Stimulated activated naive CD4-positive, alpha-beta T cell (primary cell): ENCODE measurements around the gene TAS2R19.
A peak's percentile ranks its signal among the peaks of the same experiment; 100 is the strongest.

Experiments
- DNase-seq, 6 experiments: peaks; one replicate each; lab custom pipeline; 2025; lab: John Stamatoyannopoulos, UW

Gene TAS2R19

GRCh38 chr12:10989107-10989506, 33.3 kb downstream of the TAS2R19 start:
- no peak for DNase-seq

- DNase-seq = no peak
Observed at GRCh38 chr12:10986812-10987211, 35.6 kb downstream of the TAS2R19 start, which contains the start of gene TAS2R50. Gene TAS2R50, minus strand, starts transcription at chr12:10986912. Its CDS starts 52 bp downstream, at chr12:10986860.

- peak; percentile 3 to 90 (median 52) for DNase-seq
Observed at GRCh38 chr12:10982244-10982643, 40.2 kb downstream of the TAS2R19 start.

GRCh38 chr12:10974965-10975364, 47.5 kb downstream of the TAS2R19 start:
- DNase-seq = no peak
